GM21825 (cell line): Measurements from ENCODE around the gene PTPRR.

Experiments
- ATAC-seq: cut with Tn5 transposase; IDR thresholded peaks from one replicate; pipeline ENCODE4 v1.9.1; 2021; ENCODE audit warnings: mild to moderate bottlenecking, moderate library complexity; ENCODE audit not compliant: unreplicated experiment

Gene PTPRR, protein sequence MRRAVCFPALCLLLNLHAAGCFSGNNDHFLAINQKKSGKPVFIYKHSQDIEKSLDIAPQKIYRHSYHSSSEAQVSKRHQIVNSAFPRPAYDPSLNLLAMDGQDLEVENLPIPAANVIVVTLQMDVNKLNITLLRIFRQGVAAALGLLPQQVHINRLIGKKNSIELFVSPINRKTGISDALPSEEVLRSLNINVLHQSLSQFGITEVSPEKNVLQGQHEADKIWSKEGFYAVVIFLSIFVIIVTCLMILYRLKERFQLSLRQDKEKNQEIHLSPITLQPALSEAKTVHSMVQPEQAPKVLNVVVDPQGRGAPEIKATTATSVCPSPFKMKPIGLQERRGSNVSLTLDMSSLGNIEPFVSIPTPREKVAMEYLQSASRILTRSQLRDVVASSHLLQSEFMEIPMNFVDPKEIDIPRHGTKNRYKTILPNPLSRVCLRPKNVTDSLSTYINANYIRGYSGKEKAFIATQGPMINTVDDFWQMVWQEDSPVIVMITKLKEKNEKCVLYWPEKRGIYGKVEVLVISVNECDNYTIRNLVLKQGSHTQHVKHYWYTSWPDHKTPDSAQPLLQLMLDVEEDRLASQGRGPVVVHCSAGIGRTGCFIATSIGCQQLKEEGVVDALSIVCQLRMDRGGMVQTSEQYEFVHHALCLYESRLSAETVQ

DNA sequence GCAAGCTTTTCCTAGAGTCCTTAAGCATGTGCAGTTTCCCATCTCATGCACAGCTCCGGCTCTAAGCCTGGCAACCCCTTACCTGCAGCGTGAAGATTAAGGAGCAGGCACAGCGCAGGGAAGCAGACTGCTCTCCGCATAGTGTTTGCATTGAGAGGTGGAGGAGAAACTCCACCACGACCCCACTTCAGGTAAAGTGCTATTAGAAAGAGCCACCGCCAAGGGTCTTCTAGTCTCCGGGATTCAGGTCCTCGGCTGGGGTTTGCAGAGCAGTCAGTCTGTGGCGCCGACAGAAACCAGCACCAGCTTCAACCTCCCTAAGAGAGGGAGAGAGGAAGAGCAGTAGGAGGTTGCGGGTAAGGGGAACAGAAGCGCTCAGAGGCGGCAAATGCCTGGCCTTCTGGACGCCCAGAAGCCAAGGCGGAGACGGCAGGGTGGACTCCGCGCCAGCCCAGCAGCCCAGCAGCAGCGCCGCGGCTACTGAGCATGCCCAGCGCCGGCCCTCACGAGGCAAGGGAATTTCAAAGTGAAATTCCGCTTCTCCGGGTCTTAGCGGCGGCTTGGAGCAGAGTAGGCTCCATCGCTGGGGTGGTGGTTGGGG is at the start of gene PTPRR:
TSS of gene PTPRR (minus strand) at position 488 of the 601 bp plus-strand sequence. CDS start at position 140, 348 bp downstream.
- ATAC-seq = no peak

DNA sequence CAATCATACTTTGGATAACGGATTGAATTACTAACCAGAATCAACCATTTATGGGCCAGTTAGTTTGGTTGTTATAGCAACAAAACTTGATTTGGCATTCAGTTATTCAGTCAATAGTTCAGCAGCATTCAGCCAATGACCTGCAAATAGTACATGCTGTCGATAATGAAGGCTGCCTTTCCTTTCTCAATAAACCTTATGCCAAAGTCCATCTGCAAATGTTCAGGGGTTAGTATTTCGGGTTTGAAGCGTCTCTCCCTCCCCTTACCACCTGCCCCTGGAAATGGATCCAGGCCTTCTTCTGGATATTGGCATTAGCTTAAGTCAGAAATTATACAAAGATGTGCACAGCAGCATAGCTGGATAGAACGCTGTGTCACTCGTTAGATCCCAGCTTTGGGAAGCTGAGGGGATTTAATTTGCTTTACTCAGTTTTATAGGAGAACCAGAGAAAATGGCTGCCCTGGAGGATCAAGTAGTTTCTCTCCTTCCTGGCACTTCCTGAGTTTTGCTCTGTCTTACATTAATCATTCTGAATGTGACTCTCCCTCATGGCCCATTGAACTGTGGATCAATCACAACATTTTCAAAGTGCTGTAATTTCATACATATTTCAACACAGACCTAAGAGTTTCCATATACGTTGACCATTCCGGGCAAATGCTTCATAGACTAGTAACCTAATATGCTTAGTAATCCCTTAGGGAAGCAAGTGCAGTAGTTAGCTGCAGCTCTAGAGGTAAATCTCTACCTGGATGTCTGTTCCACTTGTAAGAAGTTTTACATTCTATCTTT is 46.7 kb upstream of the PTPRR start:
- no peak for ATAC-seq

DNA sequence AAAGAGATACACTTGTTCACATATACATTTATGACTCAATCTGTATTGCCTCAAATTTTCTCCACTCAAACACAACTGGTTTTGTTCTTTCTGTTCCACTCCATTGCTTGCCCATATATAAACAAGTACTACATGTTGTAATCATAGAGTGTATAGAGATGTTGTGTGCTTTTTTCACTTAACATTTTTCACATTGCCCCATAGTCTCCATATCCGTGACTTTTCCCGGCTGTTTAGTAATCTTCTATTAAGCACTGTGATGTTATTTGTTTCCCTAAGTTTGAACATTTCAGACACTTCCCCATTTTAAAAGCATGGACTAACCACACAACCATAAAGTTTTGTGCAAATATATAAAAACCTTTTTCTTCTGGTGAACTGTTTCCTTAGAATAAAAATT is 45.5 kb upstream of the PTPRR start:
- ATAC-seq = no peak

DNA sequence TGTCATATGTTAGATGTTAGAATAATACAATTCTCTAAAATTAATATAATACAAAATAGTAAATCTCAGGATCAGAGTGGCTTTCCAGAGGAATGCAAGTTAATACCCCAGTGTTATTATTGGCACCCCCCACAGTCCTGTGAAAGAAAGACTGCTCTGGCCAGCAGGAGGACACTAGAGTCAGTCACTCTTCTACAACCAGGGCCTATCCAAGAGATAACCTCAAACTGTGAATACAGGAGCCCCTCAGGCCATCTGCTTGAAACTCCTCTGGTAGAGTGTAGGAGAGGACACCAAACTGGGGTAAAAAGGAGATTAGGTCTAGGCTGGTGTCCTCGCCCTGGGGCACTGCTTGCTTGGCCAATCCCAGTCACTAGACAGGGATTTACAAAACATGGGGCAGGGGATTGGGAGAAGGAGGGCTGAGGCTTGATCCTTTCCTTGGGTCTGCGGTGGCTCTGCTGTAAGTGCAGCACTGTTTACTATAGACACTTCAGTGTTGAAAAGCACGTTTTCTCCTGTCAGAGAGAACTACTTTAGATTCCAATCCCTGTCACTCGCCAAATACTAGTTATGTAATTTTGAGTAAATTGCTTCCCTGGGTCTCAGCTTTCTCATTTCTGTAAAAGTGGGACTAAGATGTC is 44.5 kb upstream of the PTPRR start:
- no peak for ATAC-seq

DNA sequence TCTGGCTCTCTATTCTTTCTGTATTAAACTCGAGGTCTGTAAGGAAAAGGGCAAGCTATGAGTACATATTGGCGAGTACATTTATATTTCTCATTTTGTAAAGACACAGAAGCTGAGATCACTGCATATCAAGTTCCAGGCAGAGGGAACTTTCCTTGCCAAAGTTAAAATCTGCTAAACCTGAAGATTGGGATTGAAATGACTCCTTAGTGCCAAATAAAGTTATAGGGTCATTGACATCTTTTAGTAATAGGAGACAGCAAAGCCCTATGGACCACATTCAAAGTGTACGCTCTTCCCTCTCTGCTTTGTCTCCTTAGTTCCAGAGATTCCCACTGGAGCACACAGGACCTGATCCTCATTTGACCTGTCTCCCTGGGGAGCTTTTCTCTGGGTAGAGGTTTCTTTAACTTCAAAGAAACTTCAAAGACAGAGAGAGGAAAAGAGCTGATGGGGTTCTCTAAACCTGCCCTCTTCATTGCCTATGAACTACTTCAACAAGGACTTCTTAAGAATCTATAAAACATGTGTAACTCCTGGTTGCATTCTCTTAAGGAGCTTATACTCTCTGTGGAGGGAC is 42.6 kb upstream of the PTPRR start:
- ATAC-seq = no peak

DNA sequence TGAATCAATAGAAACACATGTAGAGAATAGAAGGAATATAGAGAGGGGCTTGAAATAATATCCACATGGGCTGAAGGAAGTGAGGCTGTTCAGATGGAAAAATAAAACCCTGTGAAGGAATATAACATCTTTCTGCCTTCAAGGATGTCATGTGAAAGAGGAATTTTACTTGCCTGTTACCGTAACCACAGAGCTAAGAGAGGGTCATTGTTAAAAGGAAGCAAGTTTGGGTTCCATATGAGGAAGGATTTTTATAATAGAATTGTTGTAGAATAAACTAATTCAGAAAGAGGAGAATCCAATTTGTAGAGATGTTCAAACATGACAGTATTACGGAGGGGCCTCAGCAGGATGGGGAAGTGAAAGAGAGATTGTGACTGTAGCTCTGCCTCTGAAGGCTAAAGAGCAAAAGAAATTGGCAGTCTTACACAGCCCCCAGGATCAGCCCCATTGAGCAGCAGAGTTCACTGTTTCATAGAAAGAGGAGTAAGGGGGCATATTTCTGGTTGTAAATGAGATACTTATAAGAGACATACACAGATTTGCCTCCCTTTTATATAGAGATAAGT is 41.8 kb upstream of the PTPRR start:
- ATAC-seq = no peak

DNA sequence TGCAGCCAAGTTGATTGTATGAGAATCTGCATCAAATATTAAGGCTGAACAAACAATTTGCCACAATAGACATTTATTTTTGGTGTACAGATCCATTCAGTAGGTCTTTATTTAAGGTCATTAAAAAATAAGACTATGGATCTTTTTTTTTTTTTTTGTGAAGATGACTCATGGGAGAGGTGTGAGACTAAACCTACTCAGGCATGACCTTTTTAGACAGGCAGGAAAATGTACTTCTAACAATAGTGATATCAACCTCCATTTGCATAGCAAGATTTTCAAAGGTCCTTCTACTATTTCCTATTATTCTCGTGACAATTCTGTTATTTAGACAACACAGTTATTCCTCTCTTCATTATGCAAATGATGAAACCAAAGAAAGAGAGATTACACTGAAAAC is 39.9 kb upstream of the PTPRR start:
- ATAC-seq = no peak

DNA sequence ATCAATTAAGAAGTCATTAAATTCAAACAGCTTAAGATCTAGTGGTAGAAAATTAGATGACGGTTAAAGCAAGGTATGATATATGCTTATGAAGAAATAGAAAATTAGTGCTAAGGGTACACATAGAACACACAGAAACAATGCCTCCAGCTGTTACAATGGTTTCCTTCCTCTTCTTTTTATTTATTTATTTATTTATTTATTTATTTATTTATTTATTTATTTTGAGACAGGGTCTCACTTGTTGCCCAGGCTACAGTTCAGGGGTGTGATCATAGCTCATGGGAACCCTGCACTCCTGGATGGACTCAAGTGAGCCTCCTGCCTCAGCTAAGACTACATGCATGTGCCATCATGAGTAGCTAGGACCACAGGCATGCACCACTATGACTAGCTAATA is 34.9 kb upstream of the PTPRR start:
- ATAC-seq = no peak

DNA sequence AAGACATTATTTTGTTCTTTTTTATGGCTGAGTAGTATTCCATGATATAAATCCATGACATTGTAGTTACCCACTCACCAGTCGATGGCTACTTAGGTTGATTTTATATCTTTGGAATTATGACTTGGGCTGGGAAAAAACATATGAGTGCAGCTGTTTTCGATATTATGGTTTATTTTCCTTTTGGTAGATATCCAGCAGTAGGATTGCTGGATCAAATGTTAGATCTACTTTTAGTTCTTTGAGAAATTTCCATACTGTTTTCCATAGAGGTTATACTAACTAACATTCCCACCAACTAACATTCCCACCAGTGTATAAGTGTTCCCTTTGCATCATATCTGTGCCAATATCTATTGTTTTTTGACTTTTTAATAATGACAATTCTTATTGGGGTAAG is 29.9 kb upstream of the PTPRR start:
- ATAC-seq = no peak

DNA sequence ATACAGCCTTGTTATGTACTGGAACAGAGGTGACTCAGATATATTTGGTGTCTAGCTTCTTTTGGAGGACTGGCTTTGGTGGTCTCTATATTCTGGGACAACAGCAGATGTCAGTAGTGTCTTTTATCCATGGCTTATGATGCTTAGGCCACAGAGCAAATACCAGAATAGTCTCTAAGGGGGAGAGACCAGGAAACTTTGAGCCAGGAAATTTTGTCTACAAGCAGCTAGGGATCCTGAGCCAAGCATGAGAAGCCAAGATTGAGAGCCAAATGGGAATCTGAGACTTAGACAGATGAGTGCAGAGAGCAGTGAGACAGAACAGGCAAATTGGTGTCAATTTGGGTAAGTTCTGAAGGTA is 28.4 kb upstream of the PTPRR start:
- ATAC-seq = no peak

DNA sequence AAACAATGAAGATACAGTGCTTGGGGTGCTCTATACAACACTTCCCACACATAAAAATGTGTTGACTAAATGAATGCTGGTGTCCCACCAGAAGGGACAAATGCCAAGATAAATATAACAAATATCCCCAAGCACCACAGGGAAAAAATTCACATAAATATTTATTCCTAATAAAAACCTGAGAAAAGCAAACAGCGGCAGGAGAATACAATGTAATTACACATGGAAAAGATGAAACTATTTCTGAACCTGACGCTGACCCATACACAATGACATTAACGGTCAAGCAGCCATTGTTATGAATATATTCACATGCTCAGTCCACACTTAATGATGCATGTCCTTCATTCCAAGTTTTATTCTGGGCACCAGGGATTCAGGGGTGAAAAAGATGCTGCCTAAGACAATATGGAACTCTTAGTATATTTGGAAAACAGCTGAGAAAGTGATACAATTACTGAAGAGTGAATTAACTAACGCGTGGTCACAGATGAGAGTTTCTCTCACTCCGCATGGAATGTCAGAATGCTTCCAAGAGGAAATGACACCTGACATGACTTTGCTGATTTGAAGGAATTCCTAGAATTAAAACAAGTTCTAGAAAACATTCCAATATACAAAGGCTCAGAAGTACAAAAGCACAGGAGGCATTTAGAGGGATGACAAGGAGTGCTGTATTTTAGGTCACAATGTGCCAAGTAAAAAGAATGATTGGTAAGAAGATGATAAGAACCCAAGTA is 27.9 kb upstream of the PTPRR start:
- ATAC-seq = no peak

DNA sequence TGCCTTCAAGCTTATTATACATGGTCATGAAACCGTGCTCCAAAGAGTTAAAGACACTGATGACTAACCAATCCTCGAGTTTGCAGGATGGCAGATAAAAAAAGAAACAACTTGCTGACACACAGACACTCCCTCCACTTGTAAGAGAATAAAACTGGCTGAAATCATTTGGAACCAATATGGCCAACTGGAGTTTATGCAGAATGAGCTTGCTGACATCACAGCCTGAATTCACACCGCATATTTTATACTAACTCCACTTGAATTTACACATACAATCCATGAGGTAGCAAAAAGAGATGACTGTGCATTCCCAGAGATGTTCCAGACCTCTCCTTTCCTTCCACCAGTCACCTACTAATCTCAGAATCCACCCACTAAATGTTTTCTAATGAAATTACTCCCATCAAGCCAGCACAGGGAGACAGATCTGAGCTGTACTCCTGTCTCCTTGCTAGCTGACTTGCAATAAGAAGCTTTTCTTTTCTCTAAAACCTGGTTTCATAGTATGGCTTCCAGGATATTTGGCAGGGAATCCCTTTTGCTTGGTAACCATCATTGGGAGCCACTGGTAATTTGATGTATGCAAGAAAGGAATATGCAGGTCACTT is 15.8 kb upstream of the PTPRR start:
- ATAC-seq = no peak

DNA sequence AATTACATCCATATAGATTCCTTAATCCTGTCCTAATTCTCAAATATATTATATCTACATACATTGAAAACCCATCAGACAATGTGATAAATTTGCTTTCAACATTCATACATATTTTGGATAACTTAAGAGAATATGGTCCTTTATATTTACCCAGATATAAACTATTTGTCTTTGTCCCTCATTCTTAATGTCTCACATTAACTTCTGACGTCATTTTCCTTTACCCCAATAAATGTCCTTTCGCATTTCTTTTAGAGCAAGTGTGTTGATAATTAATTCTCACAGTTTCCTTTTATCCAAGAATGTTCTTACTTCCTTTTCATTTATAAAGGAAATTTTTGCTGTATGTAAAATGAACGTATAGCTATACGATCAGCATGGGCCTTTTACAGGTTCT is 12.6 kb upstream of the PTPRR start:
- no peak for ATAC-seq

DNA sequence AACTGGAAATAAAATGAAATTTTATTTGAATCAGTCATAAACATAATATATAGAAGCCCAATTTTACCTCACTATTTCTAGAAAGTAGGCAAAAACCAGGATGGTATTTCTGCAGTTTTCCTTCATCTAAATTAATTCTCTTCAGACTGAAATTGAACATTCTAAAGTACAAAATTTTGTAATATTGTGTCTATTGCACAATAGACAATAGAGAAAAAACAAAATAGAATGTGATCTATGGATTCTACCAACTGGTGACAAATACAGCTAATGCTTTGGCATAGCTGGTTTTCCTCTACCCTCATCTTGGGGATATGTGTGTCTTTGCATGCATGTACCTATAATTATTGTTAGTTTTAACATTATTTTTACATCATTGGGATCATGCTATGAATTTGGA is 8.5 kb upstream of the PTPRR start:
- ATAC-seq = no peak

DNA sequence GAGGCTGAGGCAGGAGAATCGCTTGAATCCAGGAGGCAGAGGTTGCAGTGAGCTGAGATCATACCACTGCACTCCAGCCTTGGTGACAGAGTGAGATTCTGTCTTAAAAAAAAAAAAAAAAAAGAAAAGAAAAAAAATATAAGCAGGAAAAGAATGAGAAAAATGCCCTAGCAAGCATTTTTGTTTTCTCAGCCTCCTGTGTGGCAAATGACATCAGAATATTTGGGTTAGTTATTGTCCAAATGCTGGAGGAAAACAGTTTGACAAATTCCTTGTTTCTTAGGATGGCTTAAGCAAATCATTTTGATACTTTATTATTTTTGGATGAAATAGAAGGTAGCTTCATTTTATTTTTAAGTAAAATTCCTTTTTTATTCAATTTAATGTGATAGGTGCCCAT is 7.5 kb upstream of the PTPRR start:
- ATAC-seq = no peak

DNA sequence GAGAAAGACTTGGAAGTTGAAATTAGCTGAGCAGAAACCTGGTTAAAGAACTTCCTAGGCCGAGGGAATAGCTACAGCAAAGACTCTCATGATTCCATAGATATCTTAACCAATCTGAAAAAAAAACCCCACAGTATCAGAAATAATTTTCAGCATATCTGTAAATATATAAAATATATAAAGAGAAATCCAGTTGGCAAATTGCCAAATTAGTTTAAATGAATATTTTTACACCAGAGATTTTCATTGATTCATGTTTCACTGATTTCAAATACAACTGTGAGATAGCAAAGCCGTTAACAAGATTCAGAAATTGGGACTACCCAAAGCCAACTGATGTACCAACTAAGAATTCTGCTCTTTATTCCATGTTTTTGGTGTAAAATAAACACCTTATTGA is 6.8 kb upstream of the PTPRR start:
- no peak for ATAC-seq

DNA sequence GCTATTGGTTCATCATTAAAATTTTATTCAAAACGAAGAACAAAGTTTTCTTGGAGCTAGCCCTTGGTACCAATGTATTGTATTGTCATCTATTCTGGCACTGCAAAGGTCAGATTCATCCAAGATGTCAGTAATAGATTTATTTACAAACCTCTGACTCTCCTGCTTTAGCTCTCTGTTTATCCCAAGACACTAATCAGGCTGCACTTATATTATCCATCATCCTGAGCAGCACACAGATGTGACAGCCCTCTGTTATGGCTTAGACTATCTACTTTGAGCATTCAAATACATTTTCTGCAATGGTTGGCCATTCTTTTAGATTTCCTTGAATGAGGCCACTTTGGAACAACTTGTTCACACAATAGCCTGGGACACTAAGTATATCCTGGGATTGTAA is 5.0 kb upstream of the PTPRR start:
- ATAC-seq = no peak

DNA sequence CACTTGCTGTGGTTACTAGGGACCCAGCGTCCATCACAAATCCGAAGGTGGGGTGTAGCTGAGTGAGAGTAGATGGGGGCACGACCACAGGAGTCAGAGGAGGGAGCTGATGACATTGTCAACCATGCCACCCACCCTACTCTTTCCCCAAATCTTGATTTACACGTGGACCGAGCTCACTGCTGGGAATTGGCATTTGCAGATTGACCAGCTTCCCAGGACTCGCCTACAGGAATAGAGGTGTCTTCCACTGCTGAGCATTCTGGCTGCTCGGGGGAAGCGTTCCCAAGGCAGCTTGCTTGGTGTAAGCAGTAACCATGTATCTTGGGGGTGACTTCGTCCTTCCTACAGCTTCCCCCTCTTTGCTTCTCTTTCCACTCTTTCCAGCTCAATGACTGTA is 353 bp upstream of the PTPRR start:
- no peak for ATAC-seq

DNA sequence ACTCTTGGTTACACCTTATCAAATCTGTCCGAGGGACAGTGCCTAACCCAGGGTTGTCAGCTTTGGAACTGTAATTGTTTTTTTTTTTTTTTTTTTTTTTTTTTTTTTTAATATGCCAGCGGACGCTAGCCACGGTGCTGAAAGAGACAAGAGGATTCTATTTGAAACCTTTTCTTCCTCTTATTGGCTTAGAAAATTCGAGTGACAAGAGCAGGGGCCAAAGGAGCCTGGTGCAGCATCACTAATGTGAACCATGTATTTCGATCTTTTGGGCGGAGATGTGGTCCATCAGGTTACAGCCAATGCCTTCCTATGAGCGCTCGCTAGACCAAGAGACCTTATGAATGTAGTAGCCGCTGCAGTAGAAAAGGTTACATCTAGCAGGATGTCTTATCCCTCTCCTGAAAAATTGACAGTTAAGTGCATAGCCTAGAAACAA is 922 bp downstream of the PTPRR start:
- no peak for ATAC-seq
